Brain pericyte (primary cell): ENCODE data around the gene SIGLECL1.
"Not testable (repeated sequence)": the region's sequence is repeated elsewhere in the genome, so short reads cannot be mapped to it uniquely, and the experiment has no call there.

ENCODE experiments used
- DNase-seq: peaks from one replicate; pipeline ENCODE4 v3.0.0-alpha.2; 2012; ENCODE audit warnings: low read depth, low spot score

The SIGLECL1 gene

DNA sequence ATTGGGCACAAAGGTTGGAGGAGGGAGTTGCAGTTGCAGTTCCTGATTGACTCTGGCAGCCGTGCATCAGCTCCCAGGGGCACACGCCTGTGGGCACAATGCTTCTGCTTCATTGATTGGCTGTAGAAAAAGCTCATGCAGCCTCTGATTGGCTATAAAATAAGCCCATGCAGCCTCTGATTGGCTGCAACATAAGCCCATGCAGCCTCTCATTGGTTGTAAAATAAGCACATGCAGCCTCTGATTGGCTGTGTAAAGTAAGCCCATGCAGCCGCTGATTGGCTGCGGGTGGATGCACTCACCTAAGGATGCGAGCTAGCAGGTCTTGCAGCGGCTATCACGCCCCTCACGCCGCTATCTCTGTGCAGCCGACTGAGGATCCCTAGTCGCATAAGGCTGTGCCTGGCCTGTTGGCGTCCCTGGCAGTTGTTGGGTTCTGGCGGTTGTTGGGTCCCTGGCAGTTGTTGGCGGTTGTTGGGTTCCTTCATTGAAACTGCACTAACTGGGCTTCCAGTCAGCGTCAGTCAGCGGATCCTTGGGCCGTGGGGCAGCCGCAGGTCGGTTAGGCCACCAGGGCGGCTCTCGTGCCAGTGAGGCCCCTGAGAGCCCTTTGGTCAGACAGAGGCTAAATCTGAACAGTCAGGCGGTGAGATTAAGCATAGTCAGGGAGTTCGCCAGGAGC, at the start of gene SIGLECL1:
Gene SIGLECL1 (plus strand): TSS at position 295 of the 682 bp plus-strand sequence. CDS start 12,993 bp downstream, outside the sequence.
- DNase-seq, result no peak

DNA sequence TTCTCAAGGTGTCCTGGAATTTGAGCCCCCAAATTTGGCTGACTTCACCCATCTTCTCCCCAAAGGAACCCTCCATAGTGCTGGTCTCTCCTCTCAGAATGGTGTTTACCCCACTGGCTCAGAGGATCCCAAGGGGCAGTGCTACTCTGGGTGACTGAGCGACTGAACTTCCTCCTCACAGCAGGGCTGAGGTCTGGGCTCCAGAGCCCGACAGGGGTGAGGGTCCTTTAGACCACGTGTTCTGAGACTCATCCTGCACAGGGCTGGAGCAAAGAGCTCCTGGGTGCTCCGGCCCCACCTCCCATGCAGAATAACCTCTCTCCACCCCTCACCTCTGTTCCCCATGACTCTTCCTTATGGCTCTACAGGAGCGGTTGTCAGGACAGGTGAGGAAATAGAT, 49.2 kb upstream of the SIGLECL1 start:
- no peak for DNase-seq

DNA sequence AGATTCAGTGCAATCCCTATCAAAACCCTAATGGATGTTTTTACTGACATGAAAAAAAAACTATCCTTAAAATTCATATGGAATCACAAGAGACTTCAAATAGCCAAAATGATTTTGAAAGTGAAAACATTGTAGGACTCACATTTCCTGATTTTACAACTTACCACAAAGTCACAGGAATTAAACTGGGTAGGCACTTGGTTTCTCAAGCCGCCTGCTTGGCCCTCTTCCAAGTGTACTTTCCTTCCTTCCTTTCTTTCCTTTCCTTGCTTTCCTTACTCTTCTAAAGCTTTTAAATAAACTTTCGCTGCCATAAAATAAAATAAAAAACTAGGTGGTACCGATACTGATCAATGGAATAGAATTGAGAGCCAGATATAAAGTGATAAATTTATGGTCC, 47.0 kb upstream of the SIGLECL1 start:
- DNase-seq, result no peak

DNA sequence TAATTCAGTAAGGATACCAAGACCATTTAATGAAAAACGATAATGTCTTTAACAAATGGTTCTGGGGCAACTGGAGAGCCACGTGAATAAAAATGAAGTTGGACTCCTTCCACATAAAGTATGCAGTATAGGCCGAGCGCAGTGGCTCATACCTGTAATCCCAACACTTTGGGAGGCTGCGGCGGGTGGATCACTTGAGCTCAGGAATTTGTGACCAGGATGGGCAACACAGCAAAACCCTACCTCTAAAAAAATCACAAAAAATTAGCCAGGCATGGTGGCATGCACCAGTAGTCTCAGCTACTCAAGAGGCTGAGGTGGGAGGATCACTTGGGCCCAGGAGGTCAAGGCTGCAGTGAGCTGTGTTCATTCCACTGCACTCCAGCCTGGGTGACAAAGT, 46.6 kb upstream of the SIGLECL1 start:
- no peak for DNase-seq

DNA sequence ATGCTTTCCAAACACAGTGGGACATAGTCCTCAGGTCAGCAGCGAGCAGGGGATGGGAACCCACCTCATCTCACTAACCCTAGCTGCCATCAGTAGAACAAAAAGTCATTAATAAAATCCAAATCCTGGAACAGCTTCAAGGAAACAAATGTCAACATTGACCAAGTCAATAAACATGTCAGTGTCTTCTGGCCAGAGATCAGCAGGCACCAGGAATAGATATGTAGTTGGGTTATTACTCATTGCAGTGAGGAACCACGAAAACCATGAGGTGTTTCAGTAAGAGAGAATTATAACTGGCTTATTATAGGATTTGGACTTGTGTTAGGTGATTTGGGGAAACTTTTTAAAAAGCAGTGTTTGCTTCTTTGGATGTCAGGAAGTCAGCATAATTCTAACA, 43.1 kb upstream of the SIGLECL1 start:
- no peak for DNase-seq

- DNase-seq, result no peak
These were observed 40.6 kb upstream of the SIGLECL1 start for GRCh38 chr19:51210191-51210784.

GRCh38 chr19:51210874-51211361, 40.0 kb upstream of the SIGLECL1 start:
- not testable (repeated sequence) for DNase-seq

DNA sequence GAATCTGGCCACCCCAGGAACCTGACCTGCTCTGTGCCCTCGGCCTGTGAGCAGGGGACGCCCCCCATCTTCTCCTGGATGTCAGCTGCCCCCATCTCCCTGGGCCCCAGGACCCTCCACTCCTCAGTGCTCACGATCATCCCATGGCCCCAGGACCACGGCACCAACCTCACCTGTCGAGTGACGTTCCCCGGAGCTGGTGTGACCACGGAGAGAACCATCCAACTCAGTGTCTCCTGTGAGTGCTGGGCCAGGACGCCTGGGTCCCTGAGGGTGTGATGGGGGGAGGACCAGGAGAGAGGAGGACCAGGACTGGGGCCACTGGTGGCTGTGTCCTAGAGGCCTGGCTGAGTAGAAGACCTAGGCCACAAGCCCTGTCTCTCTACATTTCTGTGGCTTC, 39.0 kb upstream of the SIGLECL1 start:
- no peak for DNase-seq

GRCh38 chr19:51219307-51219706, 31.6 kb upstream of the SIGLECL1 start:
- no peak for DNase-seq

- DNase-seq, result no peak
These were observed 30.9 kb upstream of the SIGLECL1 start for GRCh38 chr19:51219971-51220370.

DNA sequence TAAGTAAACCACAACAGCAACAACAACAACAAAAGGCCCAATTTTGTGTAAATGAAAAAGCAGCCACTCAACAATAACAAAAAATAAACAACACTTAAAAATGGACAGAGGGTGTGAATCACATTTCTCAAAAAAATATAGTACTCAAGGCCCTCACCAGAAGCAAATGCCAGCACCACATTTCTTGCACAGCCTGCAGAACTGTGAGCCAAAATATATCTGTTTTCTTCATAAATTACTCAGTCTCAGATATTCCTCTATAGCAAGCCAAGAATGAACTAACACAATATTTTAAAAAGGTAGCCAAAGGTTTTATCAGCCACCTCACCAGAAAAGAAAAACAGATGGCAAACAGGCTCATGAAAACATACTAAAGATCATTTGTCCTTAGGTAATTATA, 29.9 kb upstream of the SIGLECL1 start:
- no peak for DNase-seq

GRCh38 chr19:51224163-51224641, 26.7 kb upstream of the SIGLECL1 start:
- DNase-seq, result no peak

DNA sequence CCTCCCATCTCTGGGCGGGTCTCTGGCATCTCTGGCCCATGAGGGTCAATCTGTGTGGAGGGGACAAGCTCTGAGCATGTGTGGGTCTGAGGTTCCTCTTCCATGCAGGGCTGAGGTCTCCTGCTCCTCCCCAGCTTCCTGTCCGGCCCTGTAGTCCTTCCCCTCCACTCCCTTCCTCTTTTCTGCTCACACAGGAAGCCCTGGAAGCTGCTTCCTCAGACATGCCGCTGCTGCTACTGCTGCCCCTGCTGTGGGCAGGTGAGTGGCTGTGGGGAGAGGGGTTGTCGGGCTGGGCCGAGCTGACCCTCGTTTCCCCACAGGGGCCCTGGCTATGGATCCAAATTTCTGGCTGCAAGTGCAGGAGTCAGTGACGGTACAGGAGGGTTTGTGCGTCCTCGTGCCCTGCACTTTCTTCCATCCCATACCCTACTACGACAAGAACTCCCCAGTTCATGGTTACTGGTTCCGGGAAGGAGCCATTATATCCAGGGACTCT, 25.9 kb upstream of the SIGLECL1 start, which contains the start of gene CD33:
Gene CD33 (plus strand): TSS at position 183 of the 496 bp plus-strand sequence. CDS start 39 bp downstream, at position 222.
- DNase-seq, result not testable (repeated sequence)

DNA sequence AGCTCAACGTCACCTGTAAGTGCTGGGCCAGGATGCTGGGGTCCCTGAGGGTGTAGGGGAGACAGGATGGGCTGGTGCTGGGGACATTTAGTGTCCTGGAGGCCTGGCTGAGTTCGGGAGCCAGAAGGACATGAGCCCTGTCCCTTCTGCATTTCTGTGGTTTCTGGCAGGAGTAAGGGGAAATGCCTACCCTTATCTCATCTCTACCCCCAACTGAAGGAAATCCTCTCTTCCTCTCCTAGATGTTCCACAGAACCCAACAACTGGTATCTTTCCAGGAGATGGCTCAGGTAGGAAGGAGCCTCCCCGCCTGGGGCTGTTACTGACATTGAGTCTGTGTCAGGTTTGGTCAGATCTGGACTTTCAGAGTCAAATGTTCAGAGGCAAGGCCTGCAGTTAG, 24.8 kb upstream of the SIGLECL1 start:
- DNase-seq, result no peak

- no peak for DNase-seq
These were observed 23.6 kb upstream of the SIGLECL1 start for GRCh38 chr19:51227326-51227725.

DNA sequence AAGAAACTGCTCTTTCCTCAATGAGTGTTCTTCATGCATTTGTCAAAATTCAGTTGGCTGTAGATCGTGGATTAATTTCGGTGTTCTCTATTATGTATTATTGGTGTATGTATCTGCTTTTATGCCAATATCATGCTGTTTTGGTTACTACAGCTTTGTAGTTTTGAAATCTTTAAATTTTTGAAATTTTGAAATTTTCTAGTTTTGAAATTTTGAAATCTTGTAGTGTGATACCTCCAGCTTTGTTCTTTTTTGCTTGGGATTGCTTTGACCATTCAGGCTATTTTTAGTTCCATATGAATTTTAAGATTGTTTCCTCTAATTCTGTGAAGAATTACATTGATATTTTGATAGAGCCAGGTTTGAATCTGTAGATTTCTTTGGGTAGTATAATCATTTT, 22.9 kb upstream of the SIGLECL1 start:
- no peak for DNase-seq

- DNase-seq, result no peak
These were observed 10.0 kb upstream of the SIGLECL1 start for GRCh38 chr19:51240866-51241265.

DNA sequence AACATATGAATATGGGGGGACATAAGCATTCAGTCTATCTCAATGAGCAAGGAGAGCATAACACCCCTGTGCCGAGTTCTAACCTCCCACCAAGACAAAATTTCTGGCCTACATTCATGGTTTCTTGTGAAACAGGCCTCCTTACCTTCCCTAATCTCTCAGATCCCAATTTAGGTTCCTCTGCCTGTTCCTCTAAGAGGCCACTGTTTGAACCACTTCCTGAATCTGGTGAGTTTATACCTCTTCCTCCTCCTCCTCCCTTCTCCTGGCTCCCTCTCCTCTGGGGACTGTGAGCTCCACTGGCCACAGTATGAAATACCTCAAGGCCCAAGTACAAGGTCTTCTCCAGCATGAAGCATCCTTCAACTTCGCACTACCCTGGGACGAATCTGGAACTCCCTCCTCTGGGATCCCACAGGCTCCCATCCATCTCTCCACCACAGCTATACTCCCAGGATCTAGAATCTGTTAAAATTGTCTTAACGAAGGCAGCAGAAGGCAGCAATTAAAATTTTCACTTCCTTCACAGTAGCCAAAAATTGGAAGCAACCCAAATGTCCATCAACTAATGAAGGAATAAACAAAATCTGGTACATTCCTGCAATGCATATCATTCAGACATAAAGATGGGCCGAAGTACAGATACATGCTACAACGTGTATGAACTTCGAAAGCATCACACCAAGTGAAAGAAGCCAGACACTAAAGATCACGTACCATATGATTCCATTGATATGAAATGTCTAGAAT, 7.8 kb upstream of the SIGLECL1 start:
- no peak for DNase-seq

DNA sequence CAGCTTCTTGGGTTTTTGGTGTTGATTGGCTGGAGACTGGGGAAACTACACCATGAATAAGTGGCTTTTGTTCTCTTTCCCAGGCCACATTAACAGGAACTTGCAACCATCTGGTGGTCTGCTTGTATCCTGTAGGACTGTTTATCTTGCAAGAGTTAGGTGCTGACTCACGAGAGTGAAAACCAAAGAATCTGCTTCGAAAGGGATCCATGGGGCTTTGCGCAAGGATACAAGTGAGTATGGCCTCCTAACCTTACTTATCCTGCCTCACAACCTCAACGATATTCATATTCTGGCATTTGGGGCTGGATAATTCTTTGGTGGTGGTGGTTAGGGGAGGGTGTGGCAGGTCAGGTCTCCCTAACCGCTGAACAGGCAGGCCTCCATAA, 4.7 kb upstream of the SIGLECL1 start:
- DNase-seq, result no peak

DNA sequence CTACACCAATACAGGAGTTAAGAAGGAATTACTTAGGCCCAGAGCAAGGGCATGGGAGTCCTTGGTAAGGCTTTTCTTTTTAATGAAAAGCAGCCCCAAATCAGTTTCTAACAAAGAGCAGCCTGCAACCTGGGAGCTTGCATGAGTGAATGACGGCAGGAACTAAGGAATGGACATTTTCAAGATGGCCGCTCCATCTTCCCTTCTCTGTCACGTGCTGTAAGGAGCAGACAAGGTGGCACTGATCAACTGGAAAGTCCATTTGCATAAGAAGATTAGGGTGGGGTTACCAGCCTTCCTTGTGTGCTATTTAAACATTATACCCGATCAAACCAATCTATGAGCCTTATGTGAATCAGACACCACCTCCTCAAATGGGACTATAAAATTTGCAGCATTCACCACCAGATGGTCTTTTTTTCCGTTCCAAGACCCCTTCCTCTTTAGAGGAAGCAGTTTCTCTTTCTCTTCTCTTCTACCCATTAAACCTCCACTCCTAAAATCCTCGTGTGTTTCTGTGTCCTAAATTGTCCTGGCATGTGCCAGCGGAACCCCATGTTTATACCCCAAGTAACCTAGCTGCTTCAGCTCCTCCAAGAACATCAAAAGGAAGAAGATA, 2.8 kb upstream of the SIGLECL1 start:
- DNase-seq, result no peak

DNA sequence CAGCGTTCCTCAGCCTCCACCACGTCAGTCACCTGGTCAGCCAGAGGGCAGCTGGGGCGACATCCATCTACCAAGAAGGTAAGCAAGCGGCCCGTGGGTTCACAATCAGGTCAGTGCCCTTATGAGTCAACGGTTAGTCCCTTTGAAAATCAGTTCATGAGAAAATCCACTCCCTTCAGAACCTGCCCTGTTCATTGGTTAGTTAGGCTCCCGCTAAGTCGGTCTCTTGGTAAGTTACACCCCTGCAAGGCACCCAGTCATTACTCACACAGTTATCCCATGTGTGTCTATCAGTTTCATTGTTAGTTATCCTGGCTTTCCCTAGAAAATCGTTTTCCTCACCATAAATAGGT, 564 bp downstream of the SIGLECL1 start:
- no peak for DNase-seq
